Measurements from ENCODE around the gene DDX18. TPM values are rescaled to one million over a fixed set of nuclear protein-coding genes. Genes with fewer than 3 reads are reported as not detected.

The DDX18 gene
- total RNA-seq, 1 experiment from 2014 or later = 107 TPM

DNA sequence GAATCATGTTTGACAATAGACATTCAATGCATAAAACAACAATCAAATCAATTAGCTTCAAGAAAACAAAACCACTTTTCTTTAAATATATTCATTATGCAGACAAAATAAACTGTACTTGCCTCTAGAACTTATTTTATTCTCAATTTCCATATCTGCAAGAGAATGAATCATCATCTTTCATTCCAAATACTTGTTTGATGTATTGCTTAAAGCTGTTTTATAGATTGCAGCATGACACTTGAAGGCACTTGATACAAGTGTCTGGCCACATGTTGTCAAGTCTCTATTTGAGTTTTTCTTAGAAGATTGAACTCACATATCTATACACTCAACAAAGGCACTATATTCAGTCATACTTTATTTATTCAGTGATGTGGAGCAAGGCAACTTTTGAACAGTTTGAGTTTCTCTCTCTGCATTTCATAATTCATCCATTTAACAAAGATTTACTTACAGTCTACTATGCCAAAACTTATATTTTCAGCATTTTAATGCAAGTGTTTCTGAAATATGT lies 38.7 kb upstream of the DDX18 start (continued):
- TF ChIP-seq, protein P1, sequence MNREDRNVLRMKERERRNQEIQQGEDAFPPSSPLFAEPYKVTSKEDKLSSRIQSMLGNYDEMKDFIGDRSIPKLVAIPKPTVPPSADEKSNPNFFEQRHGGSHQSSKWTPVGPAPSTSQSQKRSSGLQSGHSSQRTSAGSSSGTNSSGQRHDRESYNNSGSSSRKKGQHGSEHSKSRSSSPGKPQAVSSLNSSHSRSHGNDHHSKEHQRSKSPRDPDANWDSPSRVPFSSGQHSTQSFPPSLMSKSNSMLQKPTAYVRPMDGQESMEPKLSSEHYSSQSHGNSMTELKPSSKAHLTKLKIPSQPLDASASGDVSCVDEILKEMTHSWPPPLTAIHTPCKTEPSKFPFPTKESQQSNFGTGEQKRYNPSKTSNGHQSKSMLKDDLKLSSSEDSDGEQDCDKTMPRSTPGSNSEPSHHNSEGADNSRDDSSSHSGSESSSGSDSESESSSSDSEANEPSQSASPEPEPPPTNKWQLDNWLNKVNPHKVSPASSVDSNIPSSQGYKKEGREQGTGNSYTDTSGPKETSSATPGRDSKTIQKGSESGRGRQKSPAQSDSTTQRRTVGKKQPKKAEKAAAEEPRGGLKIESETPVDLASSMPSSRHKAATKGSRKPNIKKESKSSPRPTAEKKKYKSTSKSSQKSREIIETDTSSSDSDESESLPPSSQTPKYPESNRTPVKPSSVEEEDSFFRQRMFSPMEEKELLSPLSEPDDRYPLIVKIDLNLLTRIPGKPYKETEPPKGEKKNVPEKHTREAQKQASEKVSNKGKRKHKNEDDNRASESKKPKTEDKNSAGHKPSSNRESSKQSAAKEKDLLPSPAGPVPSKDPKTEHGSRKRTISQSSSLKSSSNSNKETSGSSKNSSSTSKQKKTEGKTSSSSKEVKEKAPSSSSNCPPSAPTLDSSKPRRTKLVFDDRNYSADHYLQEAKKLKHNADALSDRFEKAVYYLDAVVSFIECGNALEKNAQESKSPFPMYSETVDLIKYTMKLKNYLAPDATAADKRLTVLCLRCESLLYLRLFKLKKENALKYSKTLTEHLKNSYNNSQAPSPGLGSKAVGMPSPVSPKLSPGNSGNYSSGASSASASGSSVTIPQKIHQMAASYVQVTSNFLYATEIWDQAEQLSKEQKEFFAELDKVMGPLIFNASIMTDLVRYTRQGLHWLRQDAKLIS (CRISPR knock-in tag; IDR thresholded peaks at IDR 0.05; ENCODE audit: borderline replicate concordance) = no peak
- no peak for TF ChIP-seq JUN (CRISPR knock-in tag; IDR thresholded peaks at IDR 0.05)
- TF ChIP-seq TEAD1 (CRISPR knock-in tag; IDR thresholded peaks at IDR 0.05) = no peak
- TF ChIP-seq ELF4 (CRISPR knock-in tag; IDR thresholded peaks at IDR 0.05; ENCODE audit: low read depth) = no peak
- TF ChIP-seq FOXP1 (CRISPR knock-in tag; IDR thresholded peaks at IDR 0.05; ENCODE audit: borderline replicate concordance) = no peak
- no peak for TF ChIP-seq TEAD4 (CRISPR knock-in tag; IDR thresholded peaks at IDR 0.05)
- TF ChIP-seq ZNF263 (CRISPR knock-in tag; IDR thresholded peaks at IDR 0.05; ENCODE audit: low read depth) = no peak
- TF ChIP-seq, protein P2, sequence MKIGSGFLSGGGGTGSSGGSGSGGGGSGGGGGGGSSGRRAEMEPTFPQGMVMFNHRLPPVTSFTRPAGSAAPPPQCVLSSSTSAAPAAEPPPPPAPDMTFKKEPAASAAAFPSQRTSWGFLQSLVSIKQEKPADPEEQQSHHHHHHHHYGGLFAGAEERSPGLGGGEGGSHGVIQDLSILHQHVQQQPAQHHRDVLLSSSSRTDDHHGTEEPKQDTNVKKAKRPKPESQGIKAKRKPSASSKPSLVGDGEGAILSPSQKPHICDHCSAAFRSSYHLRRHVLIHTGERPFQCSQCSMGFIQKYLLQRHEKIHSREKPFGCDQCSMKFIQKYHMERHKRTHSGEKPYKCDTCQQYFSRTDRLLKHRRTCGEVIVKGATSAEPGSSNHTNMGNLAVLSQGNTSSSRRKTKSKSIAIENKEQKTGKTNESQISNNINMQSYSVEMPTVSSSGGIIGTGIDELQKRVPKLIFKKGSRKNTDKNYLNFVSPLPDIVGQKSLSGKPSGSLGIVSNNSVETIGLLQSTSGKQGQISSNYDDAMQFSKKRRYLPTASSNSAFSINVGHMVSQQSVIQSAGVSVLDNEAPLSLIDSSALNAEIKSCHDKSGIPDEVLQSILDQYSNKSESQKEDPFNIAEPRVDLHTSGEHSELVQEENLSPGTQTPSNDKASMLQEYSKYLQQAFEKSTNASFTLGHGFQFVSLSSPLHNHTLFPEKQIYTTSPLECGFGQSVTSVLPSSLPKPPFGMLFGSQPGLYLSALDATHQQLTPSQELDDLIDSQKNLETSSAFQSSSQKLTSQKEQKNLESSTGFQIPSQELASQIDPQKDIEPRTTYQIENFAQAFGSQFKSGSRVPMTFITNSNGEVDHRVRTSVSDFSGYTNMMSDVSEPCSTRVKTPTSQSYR (CRISPR knock-in tag; IDR thresholded peaks at IDR 0.05) = no peak
- TF ChIP-seq, protein P3, sequence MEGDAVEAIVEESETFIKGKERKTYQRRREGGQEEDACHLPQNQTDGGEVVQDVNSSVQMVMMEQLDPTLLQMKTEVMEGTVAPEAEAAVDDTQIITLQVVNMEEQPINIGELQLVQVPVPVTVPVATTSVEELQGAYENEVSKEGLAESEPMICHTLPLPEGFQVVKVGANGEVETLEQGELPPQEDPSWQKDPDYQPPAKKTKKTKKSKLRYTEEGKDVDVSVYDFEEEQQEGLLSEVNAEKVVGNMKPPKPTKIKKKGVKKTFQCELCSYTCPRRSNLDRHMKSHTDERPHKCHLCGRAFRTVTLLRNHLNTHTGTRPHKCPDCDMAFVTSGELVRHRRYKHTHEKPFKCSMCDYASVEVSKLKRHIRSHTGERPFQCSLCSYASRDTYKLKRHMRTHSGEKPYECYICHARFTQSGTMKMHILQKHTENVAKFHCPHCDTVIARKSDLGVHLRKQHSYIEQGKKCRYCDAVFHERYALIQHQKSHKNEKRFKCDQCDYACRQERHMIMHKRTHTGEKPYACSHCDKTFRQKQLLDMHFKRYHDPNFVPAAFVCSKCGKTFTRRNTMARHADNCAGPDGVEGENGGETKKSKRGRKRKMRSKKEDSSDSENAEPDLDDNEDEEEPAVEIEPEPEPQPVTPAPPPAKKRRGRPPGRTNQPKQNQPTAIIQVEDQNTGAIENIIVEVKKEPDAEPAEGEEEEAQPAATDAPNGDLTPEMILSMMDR (IDR thresholded peaks at IDR 0.05) = no peak
- TF ChIP-seq SOX15 (CRISPR knock-in tag; IDR thresholded peaks at IDR 0.05) = no peak

DNA sequence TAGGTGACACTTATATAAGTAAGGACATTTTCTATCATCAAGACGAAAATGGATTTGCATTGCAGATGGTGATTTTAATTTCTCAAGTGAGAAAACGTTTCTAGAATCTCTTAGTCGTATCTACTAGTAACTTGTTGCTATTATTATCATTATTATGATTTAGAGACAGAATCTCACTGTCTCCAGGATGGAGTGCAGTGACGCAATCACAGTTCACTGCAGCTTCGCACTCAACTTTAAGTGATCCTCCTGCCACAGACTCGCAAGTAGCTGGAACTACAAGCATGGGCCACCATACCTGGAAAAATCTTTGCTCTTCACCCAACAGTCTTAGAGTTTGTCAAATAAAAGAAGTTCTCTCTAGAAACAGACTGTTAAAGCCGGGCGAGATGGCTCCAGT lies 37.6 kb upstream of the DDX18 start:
- H3K27ac Mint-ChIP-seq = no peak overlapping the region
- DNase-seq (ENCODE audit: low spot score) (no peak), ATAC-seq (no peak)
- TF ChIP-seq, protein P4, sequence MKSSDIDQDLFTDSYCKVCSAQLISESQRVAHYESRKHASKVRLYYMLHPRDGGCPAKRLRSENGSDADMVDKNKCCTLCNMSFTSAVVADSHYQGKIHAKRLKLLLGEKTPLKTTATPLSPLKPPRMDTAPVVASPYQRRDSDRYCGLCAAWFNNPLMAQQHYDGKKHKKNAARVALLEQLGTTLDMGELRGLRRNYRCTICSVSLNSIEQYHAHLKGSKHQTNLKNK (CRISPR knock-in tag; IDR thresholded peaks at IDR 0.05) = no peak
- TF ChIP-seq NR2C2 (CRISPR knock-in tag; IDR thresholded peaks at IDR 0.05) = no peak
- TF ChIP-seq, protein P5, sequence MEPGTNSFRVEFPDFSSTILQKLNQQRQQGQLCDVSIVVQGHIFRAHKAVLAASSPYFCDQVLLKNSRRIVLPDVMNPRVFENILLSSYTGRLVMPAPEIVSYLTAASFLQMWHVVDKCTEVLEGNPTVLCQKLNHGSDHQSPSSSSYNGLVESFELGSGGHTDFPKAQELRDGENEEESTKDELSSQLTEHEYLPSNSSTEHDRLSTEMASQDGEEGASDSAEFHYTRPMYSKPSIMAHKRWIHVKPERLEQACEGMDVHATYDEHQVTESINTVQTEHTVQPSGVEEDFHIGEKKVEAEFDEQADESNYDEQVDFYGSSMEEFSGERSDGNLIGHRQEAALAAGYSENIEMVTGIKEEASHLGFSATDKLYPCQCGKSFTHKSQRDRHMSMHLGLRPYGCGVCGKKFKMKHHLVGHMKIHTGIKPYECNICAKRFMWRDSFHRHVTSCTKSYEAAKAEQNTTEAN (CRISPR knock-in tag; IDR thresholded peaks at IDR 0.05) = no peak
- no peak for TF ChIP-seq RORB (CRISPR knock-in tag; IDR thresholded peaks at IDR 0.05)
- TF ChIP-seq, protein P6, sequence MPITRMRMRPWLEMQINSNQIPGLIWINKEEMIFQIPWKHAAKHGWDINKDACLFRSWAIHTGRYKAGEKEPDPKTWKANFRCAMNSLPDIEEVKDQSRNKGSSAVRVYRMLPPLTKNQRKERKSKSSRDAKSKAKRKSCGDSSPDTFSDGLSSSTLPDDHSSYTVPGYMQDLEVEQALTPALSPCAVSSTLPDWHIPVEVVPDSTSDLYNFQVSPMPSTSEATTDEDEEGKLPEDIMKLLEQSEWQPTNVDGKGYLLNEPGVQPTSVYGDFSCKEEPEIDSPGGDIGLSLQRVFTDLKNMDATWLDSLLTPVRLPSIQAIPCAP (CRISPR knock-in tag; IDR thresholded peaks at IDR 0.05) = no peak
- TF ChIP-seq, protein P7, sequence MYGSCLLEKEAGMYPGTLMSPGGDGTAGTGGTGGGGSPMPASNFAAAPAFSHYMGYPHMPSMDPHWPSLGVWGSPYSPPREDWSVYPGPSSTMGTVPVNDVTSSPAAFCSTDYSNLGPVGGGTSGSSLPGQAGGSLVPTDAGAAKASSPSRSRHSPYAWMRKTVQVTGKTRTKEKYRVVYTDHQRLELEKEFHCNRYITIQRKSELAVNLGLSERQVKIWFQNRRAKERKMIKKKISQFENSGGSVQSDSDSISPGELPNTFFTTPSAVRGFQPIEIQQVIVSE (CRISPR knock-in tag; IDR thresholded peaks at IDR 0.05; ENCODE audit: borderline replicate concordance) = no peak
- no peak for TF ChIP-seq TEAD1 (CRISPR knock-in tag; IDR thresholded peaks at IDR 0.05)
- TF ChIP-seq, protein P8, sequence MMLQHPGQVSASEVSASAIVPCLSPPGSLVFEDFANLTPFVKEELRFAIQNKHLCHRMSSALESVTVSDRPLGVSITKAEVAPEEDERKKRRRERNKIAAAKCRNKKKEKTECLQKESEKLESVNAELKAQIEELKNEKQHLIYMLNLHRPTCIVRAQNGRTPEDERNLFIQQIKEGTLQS (CRISPR knock-in tag; conservative IDR thresholded peaks at IDR 0.05) = no peak
- TF ChIP-seq, protein P9, sequence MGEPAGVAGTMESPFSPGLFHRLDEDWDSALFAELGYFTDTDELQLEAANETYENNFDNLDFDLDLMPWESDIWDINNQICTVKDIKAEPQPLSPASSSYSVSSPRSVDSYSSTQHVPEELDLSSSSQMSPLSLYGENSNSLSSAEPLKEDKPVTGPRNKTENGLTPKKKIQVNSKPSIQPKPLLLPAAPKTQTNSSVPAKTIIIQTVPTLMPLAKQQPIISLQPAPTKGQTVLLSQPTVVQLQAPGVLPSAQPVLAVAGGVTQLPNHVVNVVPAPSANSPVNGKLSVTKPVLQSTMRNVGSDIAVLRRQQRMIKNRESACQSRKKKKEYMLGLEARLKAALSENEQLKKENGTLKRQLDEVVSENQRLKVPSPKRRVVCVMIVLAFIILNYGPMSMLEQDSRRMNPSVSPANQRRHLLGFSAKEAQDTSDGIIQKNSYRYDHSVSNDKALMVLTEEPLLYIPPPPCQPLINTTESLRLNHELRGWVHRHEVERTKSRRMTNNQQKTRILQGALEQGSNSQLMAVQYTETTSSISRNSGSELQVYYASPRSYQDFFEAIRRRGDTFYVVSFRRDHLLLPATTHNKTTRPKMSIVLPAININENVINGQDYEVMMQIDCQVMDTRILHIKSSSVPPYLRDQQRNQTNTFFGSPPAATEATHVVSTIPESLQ (CRISPR knock-in tag; IDR thresholded peaks at IDR 0.05) = no peak
- H3K4me3 Mint-ChIP-seq = no peak overlapping the region
- H3K27me3 Mint-ChIP-seq (ENCODE audit: low read depth) = no peaks in the 10 kb centered on the region
- peaks cover 23% of the 10 kb centered on the region for H3K9me3 Mint-ChIP-seq
- H3K36me3 Mint-ChIP-seq = peaks cover 6% of the 10 kb centered on the region
- ChIA-PET CTCF (no interaction called here), POLR2A (no interaction called here)
- H3K4me1 Mint-ChIP-seq = peaks cover 8% of the 10 kb centered on the region

Data from WTC11 (cell line).